ENCODE measurements around the gene KRTAP10-9. TPM values are rescaled to one million over a fixed set of nuclear protein-coding genes. Genes with fewer than 3 reads are reported as not detected.
A peak's percentile ranks its signal among the peaks of the same experiment; 100 is the strongest.

Gene KRTAP10-9
- total RNA-seq, 4 donors from 2014 or later: 4.7 TPM; not detected in 3

DNA sequence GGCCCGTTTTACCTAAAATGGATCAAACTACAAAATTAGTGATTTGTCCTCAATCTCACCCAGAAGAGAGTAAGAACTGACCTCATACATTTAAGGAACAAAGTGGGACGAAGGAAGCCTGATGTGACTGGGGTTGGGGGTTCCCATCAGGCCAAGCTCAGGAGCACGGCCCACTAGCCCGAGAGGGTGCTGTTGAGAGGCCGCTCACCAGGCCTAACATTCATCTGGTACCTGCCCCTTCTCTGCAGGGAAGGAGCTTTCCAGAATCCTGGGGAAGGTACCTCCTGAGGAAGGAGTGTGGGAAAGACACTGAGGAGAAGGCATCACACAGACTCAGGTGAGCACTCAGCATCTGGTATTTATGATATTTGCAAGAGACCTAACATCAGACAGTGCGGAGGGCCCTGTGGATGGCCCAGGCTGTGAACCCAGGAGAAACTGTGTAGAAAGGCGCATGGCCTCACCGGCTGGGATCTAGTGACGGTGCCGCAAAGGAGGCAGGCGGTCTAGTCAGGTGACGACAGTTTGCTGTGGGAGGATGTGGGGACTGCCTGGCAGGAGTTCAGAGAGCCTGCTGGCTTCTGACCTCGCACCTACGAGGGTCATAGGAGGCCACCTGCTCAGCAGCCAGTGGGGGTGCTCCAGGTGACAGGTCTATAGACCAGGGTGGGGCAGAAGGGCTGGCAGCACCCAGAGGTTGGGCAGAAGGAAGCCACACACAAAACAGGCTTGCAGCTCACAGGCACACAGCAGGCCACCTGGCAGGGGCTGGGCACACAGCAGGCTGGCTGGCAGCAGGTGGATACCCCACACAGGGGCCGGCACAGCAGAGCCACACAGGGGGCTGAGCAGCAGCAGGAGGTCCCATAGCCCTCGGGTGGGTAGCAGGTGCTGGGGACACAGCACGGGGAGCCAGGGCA, 27.0 kb downstream of the KRTAP10-9 start:
- intact Hi-C loops (cut with DNase I; ENCODE audit: low total_unique reads): no loop called here
- H3K4me3 ChIP-seq (ENCODE audit: low read depth, poor library complexity, severe bottlenecking): no peak overlapping the region
- DNase-seq (ENCODE audit: low spot score in 2 of 2): peak in 1 of 2 donors; percentile 70
- TF ChIP-seq POLR2A (IDR thresholded peaks at IDR 0.05) (no peak), CTCF (IDR thresholded peaks at IDR 0.05) (no peak)
- 84 to 85% methylated on average over 17 of the region's 17 CpGs for WGBS, 2 donors

DNA sequence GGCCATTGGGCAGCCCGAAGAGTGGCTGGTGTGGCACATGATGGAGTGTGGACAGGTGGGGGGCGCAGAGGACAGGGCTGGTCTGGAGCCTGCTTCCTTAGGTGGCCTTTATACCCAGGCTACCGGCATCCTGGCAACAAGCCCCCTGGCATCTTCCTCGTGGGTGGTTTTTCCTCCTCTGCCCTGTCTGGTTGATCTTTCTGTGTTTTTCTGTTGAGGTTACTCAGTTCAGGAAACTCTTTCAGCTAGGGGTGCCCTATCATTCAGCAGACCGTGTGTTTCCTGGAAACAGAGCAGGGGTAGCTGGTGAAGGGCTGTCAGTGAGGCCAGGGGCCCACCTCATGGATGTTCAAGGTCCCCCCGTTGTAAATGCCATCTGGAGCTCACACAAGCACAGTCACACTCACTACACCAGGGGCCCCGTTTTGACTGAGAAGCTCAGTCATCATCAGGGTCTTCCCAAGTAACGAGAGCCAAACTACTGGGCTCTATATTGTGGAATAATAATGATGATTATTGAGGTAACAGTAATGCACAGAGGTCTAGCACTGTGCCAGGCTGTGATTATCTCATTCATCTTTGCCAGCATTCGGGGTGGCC, 27.8 kb downstream of the KRTAP10-9 start, which contains the start of gene KRTAP12-4:
TSS of gene KRTAP12-4 (minus strand) at position 84 of the 600 bp plus-strand sequence. CDS start at position 39, 45 bp downstream.
- 78% methylated on average over 8 of the region's 9 CpGs for WGBS, 2 donors
- intact Hi-C loops (cut with DNase I; ENCODE audit: low total_unique reads): no loop called here
- peak in 1 of 2 donors; percentile 14 for DNase-seq (ENCODE audit: low spot score in 2 of 2)
- TF ChIP-seq POLR2A (IDR thresholded peaks at IDR 0.05) (no peak), CTCF (IDR thresholded peaks at IDR 0.05) (no peak)
- no peak within 1 kb of the TSS for H3K4me3 ChIP-seq (ENCODE audit: low read depth, poor library complexity, severe bottlenecking)

DNA sequence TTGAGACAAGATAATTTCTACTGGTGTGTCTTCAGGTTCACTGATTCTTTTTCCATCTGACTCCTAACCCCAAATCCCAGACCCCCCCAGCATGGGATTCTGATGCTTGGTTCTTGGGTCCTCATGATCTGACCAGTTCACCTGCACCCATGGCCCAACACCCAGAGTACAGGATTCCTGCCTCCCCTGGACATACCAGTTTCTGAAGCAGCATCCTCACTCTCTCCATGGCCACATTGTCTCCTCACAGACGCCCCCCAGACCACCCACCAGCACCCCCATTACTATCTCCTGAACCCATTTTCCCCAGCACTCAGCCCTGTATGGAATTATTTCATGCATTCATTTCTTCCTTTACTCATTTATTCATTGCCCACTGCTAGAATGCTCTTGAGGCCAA, 30.0 kb downstream of the KRTAP10-9 start:
- TF ChIP-seq CTCF (IDR thresholded peaks at IDR 0.05) (no peak), POLR2A (IDR thresholded peaks at IDR 0.05) (no peak)
- WGBS, 2 donors: 26 to 59% methylated on average over 1 of the region's 1 CpG
- H3K4me3 ChIP-seq (ENCODE audit: low read depth, poor library complexity, severe bottlenecking): no peak overlapping the region
- intact Hi-C loops (cut with DNase I; ENCODE audit: low total_unique reads): no loop called here
- peak in 1 of 2 donors; percentile 59 for DNase-seq (ENCODE audit: low spot score in 2 of 2)

DNA sequence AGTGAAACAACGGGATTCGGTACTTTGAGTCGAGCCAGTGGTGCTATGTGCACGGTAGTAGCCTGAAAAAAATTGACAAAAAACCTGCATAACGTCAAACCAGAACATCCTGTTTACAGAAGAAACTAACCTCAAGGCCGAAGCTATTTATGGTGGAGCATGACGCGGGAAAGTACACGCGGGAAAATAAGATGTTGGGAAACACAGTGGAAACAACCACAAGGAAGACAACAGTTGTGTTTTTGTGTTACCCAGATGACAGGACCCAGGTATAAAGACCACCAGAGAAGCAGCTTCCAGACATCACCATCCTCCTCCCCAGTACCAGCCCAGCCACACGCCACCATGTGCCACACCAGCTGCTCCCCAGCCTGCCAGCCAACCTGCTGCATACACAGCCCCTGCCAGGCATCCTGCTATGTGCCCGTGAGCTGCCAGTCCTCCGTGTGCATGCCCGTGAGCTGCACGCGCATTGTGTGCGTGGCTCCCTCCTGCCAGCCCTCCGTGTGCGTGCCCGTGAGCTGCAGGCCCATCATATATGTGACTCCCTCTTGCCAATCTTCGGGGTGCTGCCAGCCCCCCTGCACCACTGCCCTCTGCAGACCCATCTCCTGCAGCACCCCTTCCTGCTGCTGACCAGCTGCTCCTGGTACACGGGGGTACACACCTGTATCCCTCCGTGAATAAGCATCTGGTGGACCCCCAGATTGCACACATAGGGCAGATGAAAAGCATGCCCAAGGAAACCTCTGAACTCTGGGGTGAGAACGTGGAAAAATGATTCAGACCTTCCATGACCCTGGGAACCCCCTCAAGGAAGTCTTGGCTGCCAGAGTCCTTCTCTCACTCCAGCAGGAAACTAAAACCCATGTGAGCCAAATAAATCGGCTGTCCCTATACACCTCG, 31.0 kb downstream of the KRTAP10-9 start, which contains the start of gene KRTAP12-3:
TSS of gene KRTAP12-3 (plus strand) at position 298 of the 906 bp plus-strand sequence. CDS start at position 346, 48 bp downstream.
- intact Hi-C loops (cut with DNase I; ENCODE audit: low total_unique reads): no loop called here
- 75 to 77% methylated on average over 26 of the region's 26 CpGs for WGBS, 2 donors
- DNase-seq (ENCODE audit: low spot score in 2 of 2): peak in 1 of 2 donors; percentile 63
- TF ChIP-seq POLR2A (IDR thresholded peaks at IDR 0.05) (no peak), CTCF (IDR thresholded peaks at IDR 0.05) (no peak)
- H3K4me3 ChIP-seq (ENCODE audit: low read depth, poor library complexity, severe bottlenecking): no peak within 1 kb of the TSS

DNA sequence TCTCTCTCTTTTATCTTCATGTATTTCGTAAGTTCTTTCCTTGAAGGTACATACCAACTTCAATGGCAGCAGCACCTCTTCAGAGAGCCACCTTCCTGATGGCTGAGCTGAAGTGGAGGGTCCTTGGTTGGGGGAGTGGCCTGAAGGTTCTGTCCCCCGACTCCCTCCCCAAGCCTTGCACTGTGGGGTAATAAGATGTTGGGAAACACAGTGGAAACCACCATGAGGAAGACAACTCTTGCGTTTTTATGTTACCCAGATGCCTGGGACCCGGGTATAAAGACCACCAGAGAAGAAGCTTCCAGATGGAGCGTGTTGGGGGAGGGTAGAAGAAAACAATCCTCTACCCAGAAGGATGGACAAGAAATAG, 31.6 kb downstream of the KRTAP10-9 start:
- no peak overlapping the region for H3K4me3 ChIP-seq (ENCODE audit: low read depth, poor library complexity, severe bottlenecking)
- intact Hi-C loops (cut with DNase I; ENCODE audit: low total_unique reads): no loop called here
- TF ChIP-seq POLR2A (IDR thresholded peaks at IDR 0.05) (no peak), CTCF (IDR thresholded peaks at IDR 0.05) (no peak)
- peak in 1 of 2 donors; percentile 42 for DNase-seq (ENCODE audit: low spot score in 2 of 2)
- WGBS, 2 donors: 84 to 88% methylated on average over 5 of the region's 5 CpGs
